ENCODE results near the gene ZNF575.
"Not testable (repeated sequence)": the region's sequence is repeated elsewhere in the genome, so short reads cannot be mapped to it uniquely, and the experiment has no call there.

ZNF575 gene

DNA sequence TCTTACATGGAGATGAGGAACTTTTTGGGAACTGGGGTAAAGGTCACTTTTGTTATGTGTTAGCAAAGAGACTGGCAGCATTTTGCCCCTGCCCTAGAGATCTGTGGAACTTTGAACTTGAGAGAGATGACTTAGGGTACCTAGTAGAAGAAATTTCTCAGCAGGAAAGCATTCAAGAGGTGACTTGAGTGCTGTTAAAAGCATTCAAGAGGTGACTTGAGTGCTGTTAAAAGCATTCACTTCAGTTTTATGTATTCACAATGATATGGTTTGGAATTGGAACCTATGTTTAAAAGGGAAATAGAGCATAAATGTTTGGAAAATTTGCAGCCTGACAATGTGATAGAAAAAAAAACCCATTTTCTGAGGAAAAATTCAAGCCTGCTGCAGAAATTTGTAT, 20.6 kb upstream of the ZNF575 start:
- not testable (repeated sequence) for DNase-seq

GRCh38 chr19:43518051-43518450, 14.9 kb upstream of the ZNF575 start:
- no peak for DNase-seq

GRCh38 chr19:43519436-43520088, 13.4 kb upstream of the ZNF575 start:
- DNase-seq, result peak; percentile 81

DNA sequence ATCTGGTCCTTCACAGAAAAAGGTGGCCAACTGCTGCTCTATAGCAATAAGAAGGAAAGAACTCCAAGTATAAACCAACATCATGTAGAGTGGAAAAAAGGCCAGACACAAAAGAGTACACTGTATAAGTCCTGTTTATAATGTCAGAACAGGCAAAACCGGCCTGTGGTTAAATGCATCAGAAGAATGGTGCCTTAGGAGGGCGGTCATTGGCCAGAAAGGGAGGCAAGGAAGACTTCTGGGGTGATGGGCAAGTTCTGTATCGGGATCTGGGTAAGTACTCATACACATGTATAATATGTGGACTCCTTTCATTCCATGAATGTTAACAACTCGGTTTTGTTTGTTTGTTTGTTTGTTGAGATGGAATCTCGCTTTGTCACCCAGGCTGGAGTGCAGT, 10.1 kb upstream of the ZNF575 start:
- DNase-seq, result no peak

DNA sequence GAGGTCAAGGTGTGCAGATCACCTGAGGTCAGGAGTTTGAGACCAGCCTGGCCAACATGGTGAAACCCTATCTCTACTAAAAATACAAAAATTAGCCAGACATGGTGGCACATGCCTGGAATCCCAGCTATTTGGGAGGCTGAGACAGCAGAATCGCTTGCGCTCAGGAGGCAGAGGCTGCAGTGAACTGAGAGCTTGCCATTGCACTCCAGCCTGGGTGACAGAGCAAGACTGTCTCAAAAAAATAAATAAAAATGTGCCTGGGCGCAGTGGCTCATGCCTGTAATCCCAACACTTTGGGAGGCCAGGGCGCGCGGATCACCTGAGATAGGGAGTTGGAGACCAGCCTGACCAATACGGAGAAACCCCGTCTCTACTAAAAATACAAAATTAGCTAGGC, 9.3 kb upstream of the ZNF575 start:
- not testable (repeated sequence) for DNase-seq

GRCh38 chr19:43524922-43525835, 7.8 kb upstream of the ZNF575 start:
- DNase-seq, result peak; percentile 51

DNA sequence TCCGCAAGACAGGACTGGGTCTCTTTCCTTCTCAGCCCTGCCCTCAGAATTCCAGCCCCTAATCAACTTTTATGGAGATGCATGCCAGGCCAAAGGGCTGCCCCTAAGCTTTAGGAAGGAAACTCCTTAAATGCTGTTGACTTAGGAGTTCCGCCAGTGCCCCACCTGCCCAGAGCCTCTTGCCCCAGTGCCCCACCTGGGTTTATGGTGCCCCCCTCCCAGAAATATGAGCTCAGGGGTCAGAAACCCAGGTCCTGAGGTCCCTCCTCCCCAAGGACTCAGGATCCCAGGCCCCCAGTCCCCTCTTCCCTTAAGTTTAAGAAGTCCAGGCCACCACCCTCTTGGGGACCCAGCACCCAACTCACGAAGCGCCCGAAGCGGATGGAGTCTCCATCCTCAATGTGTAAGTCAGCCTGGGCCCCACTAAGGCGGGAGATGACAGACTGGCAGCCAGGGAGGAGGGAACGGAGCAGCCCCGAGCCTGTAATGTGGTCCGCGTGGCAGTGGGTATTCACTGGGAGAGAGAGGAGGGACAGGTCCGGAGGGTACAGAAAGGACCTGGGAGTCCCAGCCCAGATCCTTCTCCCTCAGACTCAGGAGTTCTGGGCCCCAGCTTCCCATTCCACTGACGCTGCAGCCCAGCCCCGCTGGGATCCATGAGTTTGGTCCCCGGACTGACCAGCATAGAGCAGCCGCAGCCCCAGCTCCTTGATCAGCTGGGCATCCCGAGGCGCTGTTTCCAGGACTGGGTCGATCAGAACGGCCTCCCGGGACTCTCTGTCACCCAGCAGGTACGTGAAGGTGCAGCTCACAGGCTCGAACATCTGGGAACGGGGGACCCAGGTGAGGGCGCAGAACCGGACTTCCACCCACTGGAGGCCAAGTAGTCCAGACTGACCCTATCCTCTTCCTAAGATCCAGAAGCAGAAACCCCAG, 6.9 kb upstream of the ZNF575 start:
- DNase-seq, result no peak

- peak; percentile 70 for DNase-seq
Measured at GRCh38 chr19:43526884-43527859, 5.8 kb upstream of the ZNF575 start, which contains the start of gene ETHE1. ETHE1 (minus strand) TSS chr19:43527201; CDS start chr19:43527177, 24 bp downstream.

GRCh38 chr19:43527860-43528622, 4.9 kb upstream of the ZNF575 start:
- DNase-seq, result no peak

GRCh38 chr19:43532571-43532961, 422 bp upstream of the ZNF575 start:
- DNase-seq, result no peak

GRCh38 chr19:43533546-43534304, 737 bp downstream of the ZNF575 start:
- peak; percentile 97 for DNase-seq

GRCh38 chr19:43534305-43534815, 1.4 kb downstream of the ZNF575 start:
- no peak for DNase-seq

- DNase-seq, result no peak
Measured at GRCh38 chr19:43534816-43535761, 2.1 kb downstream of the ZNF575 start.

DNA sequence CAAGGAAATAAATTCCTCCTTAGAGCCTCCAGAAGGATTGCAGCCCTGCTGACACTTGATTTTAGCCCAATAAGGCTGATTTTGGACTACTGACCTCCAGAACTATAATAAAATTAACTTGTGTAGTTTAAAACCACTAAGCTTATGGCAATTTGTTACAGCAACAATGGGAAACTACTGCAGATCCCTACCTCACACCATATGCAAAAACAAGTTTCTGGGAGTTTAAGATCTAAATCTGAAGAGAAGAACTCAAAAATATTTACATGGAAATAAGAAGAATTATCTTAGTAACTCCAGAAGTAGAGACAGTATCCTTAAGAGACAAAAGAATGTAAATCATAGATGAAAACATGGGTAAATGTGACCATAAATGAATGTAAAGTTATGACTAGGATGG, 5.9 kb downstream of the ZNF575 start:
- no peak for DNase-seq

- no peak for DNase-seq
Measured at GRCh38 chr19:43540381-43540780, 7.4 kb downstream of the ZNF575 start.

- no peak for DNase-seq
Measured at GRCh38 chr19:43541920-43542650, 9.1 kb downstream of the ZNF575 start.

DNA sequence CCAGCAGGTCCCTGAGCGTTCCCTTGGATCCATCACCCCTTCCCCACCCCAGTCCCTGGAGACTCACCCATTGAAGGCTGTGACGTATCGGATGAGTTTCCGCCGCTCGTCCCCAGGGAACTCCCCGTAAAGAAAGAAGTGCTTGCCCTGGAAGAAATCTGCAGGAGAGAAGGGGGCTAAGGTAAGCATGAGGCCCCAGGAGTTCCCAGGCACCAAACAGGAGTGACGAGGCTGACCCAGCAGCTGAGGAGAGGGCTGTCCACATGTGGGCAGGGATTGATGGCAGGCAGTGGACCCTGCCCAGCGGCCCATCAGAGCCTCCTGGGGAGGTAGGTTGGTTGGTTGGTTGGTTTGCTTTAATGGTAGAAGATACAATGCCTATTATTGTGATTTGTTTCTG, 11.1 kb downstream of the ZNF575 start:
- DNase-seq, result no peak

DNA sequence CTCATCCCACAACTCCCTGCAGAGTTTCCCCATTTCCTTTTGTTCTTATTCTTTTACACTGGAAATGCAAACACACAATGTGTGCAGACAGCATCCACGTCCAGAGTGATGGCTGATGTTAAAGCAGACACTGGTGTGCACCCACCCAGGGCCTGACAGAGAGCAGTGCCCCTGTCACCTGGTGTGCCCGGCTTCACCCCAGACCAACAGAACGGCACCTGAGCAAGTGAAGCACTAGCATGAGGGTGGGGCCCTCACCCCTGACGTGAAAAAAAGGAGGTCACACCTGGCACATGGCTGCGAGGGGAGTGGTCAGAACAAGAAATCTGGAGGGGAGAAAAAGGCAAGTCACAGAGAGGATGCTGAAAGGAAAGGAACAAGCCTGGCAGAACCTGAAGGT, 12.3 kb downstream of the ZNF575 start:
- no peak for DNase-seq

Data from CD4-positive, alpha-beta T cell treated with Interleukin-10 for 1 hour (primary cell).